GM19468 (cell line): ENCODE measurements around the gene PAK1IP1.
"Not testable (repeated sequence)": the region's sequence is repeated elsewhere in the genome, so short reads cannot be mapped to it uniquely, and the experiment has no call there.

ENCODE experiments used
- ATAC-seq: cut with Tn5 transposase; IDR thresholded peaks from one replicate; pipeline ENCODE4 v1.9.1; 2021; ENCODE audit warnings: mild to moderate bottlenecking, moderate library complexity, moderate number of reproducible peaks; ENCODE audit not compliant: unreplicated experiment; ENCODE audit errors: extremely low read depth

PAK1IP1 gene

DNA sequence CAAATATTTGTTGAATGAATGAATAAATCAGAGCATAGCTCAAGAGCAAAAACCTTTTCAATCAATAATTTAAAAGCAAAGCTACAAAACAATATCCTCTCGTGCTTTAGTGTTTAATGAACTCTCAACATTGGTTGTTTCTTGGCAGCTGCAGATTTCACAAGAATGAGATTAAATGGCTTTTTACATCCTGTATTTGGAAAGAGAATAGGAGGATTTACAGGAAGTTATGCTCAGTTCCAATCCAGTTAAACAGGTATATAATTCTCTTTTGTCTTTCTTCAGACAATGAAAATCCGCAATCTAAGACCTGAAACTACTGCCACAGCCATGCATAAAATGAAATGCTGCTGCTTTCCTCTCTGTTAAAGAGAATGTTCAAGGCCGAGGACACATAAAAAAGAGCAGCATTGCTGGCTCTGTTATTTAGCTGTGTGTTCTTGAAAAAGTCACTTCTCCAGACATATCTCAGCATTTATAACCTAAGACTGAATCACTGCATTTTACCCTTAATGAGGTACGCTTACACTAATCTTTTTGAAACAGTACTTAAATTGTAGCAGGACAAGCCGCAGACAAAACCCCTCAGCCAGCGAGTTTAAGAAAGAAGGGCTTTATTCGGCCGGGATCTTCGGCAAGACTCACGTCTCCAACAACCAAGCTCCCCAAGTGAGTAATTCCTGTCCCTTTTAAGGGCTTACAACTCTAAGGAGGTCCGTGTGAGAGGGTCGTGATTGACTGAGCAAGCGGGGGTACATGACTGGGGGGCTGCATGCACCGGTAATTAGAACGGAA lies 3.9 kb upstream of the PAK1IP1 start:
- ATAC-seq = no peak

DNA sequence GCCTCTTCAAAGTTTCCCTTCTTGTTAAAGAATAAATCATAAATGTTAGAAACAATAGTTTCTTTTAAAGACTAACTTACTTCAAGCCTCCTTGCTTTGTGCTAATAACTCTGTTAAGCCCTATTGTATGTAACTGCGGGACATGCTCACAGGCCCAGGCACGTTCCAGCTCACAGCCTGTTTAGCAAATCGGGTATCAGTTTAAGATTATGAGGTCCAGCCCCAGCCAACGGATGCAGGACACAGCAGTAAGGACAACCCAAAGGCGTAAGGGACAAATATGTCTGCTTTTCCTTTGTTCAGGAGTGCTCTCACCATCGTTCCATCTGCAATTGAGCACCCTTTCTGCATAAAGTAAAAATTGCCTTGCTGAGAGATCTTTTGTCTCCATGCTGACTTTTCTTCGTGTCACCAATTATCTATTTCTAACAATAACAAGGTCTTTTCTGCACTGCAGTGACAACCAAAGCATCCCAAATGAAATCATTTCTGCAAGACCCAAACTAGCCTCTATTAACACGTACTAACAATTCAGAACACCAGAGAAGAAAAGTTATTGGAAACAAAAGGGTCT lies 1.7 kb upstream of the PAK1IP1 start:
- no peak for ATAC-seq

DNA sequence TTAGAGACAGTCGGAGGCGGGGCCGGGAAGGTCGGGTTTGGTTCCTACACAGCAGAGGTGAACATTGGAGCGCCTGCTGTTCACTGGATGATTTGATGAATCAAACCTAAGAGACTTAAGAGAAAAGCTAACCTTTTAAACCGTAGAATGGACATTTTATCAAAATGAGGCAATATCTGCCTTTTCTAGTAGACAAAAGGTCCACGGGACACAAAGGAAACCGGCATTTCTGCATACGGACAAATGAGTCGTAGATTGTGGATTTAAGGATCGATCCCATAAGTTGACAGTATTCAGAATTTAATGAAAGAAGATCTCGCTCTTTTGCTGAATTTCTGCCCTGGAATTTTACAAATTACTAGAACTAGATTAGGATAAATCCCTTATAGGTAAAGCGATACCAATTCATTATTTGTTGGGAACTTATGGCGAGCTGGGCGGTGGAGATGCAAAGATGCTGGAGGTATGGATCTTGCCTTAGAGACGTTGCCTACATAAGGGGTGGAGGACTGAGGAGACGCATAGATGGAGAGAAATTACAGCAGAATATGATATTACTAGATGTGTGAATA lies 400 bp downstream of the PAK1IP1 start:
- ATAC-seq = no peak

DNA sequence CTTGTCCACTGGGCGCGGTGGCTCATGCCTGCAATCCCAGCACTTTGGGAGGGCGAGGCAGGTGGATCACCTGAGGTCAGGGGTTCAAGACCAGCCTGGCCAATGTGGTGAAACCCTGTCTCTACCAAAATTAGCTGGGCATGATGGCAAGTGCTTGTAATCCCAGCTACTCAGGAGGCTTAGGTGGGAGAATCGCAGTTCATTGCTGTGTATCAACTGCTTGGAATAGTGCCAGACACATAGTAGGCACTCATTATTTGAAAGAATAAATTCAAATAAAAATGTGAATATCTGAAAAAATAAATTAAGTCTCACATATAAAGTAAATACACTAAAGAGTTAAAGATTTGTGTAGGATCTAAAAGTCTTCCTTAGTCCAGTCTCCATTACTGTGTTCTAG lies 1.9 kb downstream of the PAK1IP1 start:
- no peak for ATAC-seq

DNA sequence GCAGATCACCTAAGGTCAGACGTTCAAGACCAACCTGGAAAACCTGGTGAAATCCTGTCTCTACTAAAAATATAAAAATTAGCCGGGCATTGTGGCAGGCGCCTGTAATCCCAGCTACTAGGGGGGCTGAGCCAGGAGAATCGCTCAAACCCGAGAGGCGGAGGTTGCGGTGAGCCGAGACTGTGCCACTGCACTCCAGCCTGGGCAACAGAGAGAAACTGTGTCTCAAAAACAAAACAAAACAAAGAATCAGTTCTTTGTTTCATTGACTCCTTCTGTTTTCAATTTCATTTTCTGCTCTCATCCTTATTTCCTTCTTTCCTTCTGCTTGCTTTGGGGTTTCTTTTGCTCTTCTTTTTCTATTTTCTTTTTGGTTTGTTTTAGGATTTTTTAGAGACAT lies 19.2 kb downstream of the PAK1IP1 start:
- ATAC-seq = no peak

DNA sequence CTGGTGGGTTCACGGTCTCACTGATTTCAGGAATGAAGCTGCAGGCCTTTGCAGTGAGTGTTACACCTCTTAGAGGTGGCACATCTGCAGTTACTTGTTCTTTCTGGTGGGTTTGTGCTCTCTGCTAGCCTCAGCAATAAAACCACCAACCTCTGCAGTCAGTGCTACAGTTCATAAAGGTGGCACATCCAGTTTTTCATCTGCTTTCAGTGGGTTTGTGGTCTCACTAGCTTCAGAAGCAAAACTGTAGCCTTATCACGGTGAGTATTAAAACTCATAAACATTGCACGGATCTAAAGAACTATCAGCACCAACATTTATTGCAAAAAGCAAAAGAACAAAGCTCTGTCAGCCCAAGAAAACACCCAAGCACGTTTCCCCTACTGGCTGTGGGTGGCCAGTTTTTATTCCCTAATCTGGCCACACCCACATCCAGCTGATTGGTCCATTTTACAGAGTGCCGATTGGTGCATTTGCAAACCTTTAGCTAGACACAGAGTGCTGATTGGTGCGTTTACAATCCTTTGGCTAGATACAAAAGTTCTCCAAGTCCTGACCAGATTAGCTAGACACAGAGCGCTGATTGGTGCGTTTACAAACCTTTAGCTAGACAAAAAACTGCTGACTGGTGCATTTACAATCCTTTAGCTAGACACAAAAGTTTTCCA lies 24.7 kb downstream of the PAK1IP1 start:
- no peak for ATAC-seq

DNA sequence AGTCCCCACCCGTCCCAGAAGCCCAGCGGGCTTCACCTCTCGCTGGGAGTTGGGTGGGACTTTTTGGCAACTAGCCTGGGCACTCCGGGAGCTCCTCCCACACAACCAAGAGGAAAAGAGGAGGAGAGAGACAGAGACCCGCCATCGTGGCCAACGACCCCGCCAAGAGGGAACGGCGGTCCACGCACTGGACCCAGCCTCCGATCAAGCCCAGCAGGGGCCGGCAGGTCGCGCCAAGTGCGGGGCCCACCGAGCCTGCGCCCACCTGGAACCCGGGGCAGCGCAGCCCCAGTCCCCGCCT lies 25.1 kb downstream of the PAK1IP1 start:
- ATAC-seq = no peak

DNA sequence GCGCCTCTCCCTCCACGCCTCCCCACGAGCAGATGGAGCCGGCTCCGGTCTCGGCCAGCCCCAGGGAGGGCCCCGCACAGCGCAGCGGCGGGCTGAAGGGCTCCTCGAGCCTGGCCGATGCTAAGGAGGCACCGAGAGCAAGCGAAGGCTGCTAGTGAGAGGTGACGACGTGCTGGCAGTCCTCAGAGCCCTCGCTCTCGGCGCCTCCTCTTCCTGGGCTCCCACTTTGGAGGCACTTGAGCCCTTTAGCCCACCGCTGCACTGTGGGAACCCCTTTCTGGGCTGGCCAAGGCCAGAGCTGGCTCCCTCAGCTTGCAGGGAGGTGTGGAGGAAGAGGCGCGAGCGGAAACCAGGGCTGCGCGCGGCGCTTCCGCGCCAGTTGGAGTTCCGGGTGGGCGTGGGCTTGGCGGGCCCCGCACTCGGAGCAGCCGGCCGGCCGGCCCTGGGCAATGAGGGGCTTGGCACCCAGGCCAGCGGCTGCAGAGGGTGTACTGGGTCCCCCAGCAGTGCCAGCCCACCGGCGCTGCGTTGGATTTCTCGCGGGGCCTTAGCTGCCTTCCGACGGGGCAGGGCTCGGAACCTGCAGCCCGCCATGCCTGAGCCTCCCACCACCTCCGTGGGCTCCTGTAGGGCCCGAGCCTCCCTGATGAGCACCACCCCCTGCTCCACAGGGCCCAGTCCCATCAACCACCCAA lies 25.6 kb downstream of the PAK1IP1 start:
- ATAC-seq = no peak

DNA sequence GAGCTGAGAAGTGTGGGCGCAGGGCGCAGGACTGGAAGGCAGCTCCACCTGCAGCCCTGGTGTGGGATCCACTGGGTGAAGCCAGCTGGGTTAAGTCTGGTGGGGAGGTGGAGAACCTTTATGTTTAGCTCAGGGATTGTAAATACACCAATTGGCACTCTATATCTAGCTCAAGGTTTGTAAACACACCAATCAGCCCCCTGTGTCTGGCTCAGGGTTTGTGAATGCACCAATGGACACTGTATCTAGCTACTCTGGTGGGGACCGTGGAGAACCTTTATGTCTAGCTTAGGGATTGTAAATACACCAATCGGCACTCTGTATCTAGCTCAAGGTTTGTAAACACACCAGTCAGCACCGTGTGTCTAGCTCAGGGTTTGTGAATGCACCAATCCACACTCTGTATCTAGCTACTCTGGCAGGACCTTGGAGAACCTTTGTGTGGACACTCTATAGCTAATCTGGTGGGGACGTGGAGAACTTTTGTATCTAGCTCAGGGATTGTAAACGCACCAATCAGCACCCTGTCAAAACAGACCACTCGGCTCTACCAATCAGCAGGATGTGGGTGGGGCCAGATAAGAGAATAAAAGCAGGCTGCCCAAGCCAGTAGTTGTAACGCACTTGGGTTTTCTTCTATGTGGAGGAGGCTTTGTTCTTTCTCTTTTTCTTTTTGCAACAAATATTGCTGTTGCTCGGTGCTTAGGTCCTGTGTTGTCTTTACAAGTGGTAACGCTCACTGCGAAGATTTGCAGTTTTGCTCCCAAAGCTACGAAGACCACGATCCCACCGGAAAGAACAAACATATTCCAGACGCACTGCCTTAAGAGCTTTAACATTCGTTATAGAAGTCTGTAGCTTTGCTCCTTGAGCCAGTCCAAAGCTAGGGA lies 26.4 kb downstream of the PAK1IP1 start:
- ATAC-seq = not testable (repeated sequence)

DNA sequence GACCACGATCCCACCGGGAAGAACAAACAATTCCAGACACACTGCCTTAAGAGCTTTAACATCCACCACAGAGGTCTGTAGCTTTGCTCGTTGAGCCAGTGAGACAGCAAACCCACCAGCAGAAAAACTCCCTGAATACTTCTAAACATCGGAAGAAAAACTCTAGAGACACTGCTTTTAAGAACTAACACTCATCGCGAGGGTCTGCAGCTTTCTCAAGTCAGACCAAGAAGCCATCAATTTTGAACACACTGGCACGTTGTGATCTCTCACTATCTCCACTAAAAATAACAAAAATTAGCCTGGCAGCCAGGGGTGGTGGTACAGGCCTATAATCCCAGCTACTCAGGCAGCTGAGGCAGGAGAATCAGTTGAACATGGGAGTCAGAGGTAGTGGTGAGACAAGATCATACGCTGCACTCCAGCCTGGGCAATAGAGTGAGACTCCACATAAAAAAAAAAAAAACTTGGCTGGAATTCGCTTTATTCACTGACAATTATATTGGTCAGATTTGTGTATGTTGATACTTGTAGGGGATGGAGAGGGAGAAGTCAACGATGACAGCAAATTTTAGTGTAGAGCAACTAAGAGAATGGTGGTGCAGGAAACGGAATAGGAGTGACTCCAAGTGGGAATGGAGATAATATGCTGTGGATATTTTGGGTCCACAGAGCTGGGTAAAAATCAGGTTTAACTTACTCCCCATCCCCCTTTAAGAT lies 27.2 kb downstream of the PAK1IP1 start:
- ATAC-seq = no peak

DNA sequence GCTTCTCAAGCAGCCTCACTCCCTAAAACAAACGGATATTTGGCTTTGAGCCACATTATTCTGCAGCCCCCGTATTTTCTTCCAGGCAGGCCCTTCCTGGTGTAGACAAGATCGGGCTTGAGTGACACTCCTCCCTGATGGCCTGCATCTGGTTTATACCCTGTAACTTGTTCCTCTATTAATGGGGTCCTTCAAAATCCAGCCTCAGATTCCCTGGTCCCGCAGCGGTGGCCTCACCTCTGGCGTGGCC lies 27.7 kb downstream of the PAK1IP1 start:
- ATAC-seq = no peak

DNA sequence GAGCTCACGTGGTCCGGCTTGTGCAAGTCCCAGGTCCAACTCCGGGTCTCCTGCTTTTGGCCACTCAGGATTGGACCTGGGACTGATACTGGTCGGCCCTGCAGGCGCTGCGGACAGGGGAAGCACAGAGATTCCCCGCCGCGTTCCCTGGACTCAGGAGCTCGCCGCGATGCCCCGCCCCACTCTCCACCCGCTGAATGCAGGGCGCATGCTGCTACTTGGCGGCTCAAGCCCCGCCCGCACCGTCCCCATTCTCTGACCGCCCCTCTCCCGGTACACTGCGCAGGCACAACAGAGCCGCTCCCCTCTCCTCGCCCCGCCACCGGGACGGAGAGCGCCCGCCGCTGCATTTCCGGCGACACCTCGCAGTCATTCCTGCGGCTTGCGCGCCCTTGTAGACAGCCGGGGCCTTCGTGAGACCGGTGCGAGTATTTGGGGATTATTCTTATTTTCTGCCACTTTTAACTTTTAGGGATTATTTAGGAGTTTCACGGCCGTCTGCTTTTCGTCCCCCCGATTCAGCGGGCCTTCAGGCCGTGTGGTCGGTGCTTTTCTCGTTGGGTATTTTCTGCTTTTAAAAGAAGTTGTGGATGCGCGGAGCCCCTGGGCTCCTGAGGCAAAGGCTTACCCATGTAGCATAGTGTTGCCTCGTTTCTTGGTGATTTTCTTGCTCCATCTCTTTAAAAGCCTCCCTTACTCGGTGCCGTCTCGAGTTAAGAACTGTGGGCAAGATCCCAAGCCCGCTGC lies 28.2 kb downstream of the PAK1IP1 start, which contains the start of gene TMEM14C:
Gene TMEM14C, plus strand, starts transcription at position 251 of the 747 bp plus-strand sequence. CDS start 1,544 bp downstream, outside the sequence.
- peak; percentile 95 for ATAC-seq

DNA sequence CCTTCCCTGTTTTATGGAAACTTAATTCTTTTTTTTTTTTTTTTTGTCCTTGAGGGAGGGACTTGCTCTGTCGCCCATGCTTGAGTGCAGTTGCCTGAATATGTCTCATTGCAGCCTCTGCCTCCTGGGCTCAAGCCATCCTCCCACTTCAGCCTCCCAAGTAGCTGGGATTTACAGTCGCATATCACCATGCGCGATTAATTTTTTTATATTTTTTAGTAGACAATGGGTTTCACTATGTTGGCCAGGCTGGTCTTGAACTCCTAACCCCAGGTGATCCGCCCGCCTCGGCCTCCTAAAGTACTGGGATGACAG lies 28.8 kb downstream of the PAK1IP1 start:
- ATAC-seq = no peak

DNA sequence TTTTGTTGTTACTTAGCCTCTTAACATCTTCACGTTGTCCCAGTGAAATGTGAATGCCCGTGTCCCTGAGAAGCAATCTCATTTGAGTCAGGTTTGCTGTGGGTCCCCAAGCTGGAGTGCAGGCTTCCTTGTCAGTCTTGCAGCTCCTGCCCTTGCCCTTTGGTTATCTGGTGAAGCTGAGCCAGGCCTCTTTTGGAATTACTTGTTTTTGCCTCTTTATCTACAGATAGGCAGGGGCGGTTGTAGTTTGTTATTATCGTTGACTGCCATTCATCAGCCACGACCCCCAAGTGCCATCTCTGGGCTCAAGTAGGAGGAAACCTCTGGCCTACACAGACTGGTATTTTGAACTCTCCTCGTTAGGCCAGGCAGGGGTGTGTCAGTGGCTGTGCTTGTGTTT lies 30.3 kb downstream of the PAK1IP1 start:
- ATAC-seq = no peak

DNA sequence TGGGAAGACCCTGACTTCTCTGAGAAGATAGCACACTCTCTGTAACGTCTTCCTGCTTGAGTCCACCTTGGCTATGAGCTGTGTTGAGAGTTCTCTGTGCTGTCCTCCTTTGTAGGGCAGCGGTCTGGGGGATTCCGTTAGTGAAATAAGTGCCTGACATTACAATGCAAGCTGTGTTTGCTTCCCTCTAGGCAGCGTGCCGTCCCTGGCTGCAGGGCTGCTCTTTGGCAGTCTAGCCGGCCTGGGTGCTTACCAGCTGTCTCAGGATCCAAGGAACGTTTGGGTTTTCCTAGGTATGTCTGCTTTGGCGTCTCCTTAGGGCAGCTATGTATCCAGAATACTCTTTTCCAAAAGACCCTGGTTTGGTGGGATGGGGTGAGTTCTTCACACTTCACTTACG lies 30.9 kb downstream of the PAK1IP1 start:
- ATAC-seq = no peak

DNA sequence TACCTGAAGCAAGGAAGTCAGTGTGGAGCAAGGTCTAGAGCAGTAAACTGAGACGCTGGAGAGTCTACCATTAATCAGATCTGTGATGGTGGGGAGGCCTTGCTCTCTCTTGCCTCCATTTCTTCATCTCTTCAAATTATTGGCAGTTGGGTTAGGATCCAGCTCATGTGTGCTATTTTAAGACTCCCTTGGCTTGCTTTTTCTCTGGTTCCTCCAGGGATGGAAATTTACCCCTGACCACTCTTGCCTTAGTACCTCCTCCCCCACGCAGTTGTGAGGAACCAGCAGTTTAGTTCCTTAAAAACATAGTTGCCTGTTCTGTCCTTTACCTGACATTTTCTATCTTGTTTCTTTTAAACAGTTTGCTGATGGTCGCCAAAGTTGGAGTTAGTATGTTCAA lies 35.5 kb downstream of the PAK1IP1 start:
- ATAC-seq = no peak

DNA sequence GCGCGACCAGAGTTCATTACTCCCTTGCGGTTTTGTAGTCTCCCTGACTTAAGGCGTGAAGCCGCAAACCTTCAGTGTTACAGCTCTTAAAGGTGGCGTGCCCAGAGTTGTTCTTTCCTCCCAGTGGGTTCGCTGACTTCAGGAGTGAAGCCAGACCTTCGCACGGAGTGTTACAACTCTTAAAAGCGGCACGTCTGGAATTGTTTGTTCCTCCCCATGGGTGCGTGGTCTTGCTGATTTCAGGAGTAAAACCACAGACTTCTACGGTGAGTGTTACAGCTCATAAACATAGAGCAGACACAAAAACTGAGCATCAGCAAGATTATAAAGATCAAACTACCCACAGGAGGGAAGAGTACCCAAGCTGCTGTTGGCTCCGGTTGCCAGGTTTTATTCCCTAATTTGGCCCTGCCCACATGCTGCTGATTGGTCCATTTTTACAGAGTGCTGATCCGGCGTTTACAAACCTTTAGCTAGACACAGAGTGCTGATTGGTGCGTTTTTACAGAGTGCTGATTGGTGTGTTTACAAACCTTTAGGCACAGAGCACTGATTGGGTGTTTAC lies 38.5 kb downstream of the PAK1IP1 start:
- no peak for ATAC-seq

DNA sequence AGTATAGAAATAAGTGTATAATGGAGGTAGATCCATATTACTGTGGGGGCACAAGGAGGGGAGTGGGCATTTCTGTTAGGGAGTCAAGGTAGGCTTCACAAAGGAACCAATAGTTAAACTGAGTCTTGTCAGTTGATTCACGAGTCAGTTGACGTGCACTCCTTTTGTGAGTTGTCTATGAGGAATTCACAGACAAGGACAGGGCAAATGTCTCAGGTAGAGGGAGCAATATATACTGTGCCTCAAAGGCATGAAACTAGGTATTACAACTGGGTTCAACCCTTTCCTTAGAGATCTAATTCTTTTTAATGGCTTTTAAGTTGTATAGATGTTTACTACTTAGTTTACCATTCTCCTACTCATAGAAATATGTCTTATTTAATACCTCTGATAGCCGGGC lies 39.1 kb downstream of the PAK1IP1 start:
- no peak for ATAC-seq

DNA sequence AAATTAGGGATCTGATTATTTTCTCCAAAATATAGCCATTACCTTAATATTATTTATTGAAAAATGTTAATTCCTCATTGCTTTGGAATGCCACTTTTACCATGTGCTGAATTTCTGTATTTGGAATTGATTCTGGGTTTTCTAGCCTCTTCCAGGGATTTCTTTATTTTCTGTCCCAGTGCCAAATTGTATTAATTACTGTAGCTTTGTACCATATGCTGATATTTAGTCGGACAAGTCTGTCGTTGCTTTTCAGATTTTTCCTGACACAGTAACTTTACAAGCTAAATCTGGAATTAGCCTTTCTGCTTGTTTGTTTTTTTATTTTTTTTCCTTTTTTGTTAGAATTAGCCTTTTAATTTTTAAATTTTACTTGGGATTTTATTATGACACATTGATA lies 42.0 kb downstream of the PAK1IP1 start:
- ATAC-seq = no peak
